CD4-positive, alpha-beta T cell treated with Interferon gamma for 1 hour (primary cell): ENCODE results near the gene PDE6G.

Source experiments
- DNase-seq: peaks from one replicate; pipeline ENCODE4 v3.0.0-alpha.2; 2020

PDE6G gene

GRCh38 chr17:81656835-81657234 is 493 bp upstream of the PDE6G start:
- no peak for DNase-seq

GRCh38 chr17:81655378-81656117 is 794 bp downstream of the PDE6G start:
- DNase-seq, result no peak

GRCh38 chr17:81652906-81653771 is 3.2 kb downstream of the PDE6G start:
- no peak for DNase-seq

- no peak for DNase-seq
These were observed 4.7 kb downstream of the PDE6G start for GRCh38 chr17:81651692-81652091.

- no peak for DNase-seq
These were observed 5.4 kb downstream of the PDE6G start for GRCh38 chr17:81650951-81651350.

- no peak for DNase-seq
These were observed 7.6 kb downstream of the PDE6G start for GRCh38 chr17:81648707-81649085.

- no peak for DNase-seq
These were observed 8.2 kb downstream of the PDE6G start for GRCh38 chr17:81648013-81648706.

- DNase-seq, result no peak
These were observed 8.7 kb downstream of the PDE6G start for GRCh38 chr17:81647640-81648012.

- DNase-seq, result no peak
These were observed 9.3 kb downstream of the PDE6G start for GRCh38 chr17:81646869-81647600.

GRCh38 chr17:81644976-81645952 is 11.1 kb downstream of the PDE6G start:
- DNase-seq, result no peak

- no peak for DNase-seq
These were observed 11.8 kb downstream of the PDE6G start for GRCh38 chr17:81644496-81644895.

- no peak for DNase-seq
These were observed 14.4 kb downstream of the PDE6G start for GRCh38 chr17:81641825-81642489.

GRCh38 chr17:81640011-81640410 is 16.3 kb downstream of the PDE6G start:
- no peak for DNase-seq

- no peak for DNase-seq
These were observed 17.7 kb downstream of the PDE6G start for GRCh38 chr17:81638683-81639082.

- DNase-seq, result peak; percentile 79
These were observed 19.6 kb downstream of the PDE6G start, which contains the start of the genes NPLOC4 and TSPAN10 for GRCh38 chr17:81636505-81637288. NPLOC4 (minus strand) TSS chr17:81637112; CDS start chr17:81636930, 182 bp downstream. TSPAN10 (plus strand) TSS chr17:81637196; CDS start chr17:81642413, 5,217 bp downstream.

GRCh38 chr17:81635973-81636504 is 20.3 kb downstream of the PDE6G start:
- DNase-seq, result no peak

GRCh38 chr17:81635431-81635830 is 20.9 kb downstream of the PDE6G start:
- DNase-seq, result no peak

- no peak for DNase-seq
These were observed 24.9 kb downstream of the PDE6G start for GRCh38 chr17:81631482-81631881.

GRCh38 chr17:81630274-81630673 is 26.1 kb downstream of the PDE6G start:
- DNase-seq, result no peak
